Measurements from ENCODE around the gene FUBP1. TPM values are rescaled to one million over a fixed set of nuclear protein-coding genes. Genes with fewer than 3 reads are reported as not detected.

FUBP1 gene
- total RNA-seq, 1 experiment from 2014 or later: 271 TPM

DNA sequence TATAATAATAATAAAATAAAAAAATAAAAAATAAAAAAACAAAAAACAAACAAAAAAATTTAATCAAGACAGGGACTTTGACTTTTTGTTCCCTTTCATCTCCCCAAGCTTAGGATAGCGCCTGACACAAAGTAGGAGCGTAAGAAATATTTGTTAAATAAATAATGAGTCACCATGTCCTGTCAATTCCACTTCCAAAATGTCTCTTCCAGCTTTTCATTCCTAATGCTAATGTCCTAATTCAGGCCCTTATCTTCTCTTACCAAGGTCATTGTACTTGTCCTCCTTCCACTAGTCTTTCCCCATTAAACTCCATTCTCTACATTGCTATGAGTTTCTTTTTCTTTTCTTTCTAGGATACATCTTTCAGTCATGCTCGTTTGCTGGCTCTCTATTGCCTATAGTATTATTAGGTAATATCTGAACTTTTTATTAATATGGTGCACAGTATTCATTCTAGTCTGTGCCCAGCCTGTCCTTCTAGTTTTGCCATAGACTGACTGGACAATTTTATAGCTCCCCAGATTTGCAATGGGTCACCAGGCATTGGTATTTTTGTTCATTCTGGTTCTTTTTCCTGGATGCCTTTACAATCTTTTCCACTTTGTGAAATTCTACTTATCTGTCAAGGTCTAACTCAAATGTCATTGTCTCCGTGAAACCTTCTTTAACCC, 79.1 kb downstream of the FUBP1 start:
- no peak overlapping the region for H3K4ac ChIP-seq (ENCODE audit: low read depth, low read length)
- H3K27me3 Mint-ChIP-seq (ENCODE audit: low read depth): no peaks in the 10 kb centered on the region
- H3K9me3 Mint-ChIP-seq: peaks cover 2 to 3% of the 10 kb centered on the region in 2 experiments; a peak in 3 of 5 replicates
- H3K27ac ChIP-seq (ENCODE audit: insufficient read length, low read depth, low read length): no peak overlapping the region
- no peaks in the 10 kb centered on the region for H3K4me1 ChIP-seq (ENCODE audit: insufficient read depth, low read length)
- DNase-seq: no peak
- H3K36me3 Mint-ChIP-seq (ENCODE audit: insufficient read depth in 1 of 3, low read depth in 3 of 3): no peaks in the 10 kb centered on the region
- H3K56ac ChIP-seq (ENCODE audit: insufficient read length, low read depth, low read length): no peak overlapping the region
- no peak overlapping the region for H3K14ac ChIP-seq (ENCODE audit: insufficient read depth, low read length)
- H2BK120ac ChIP-seq (ENCODE audit: low read depth, low read length, poor library complexity, severe bottlenecking): no peak overlapping the region
- H2BK5ac ChIP-seq (ENCODE audit: insufficient read length, low read length): no peak overlapping the region
- H3K4me3 Mint-ChIP-seq: no peak overlapping the region
- H3K9me3 ChIP-seq (ENCODE audit: control insufficient read depth, low read depth, low read length): no peaks in the 10 kb centered on the region
- no peak overlapping the region for H2AK5ac ChIP-seq (ENCODE audit: insufficient read length, low read length)
- H3K4me1 Mint-ChIP-seq: no peaks in the 10 kb centered on the region
- H2BK15ac ChIP-seq (ENCODE audit: low read depth, low read length): no peak overlapping the region
- H3K23me2 ChIP-seq (ENCODE audit: insufficient read length, low read depth, low read length, poor library complexity, severe bottlenecking): no peaks in the 10 kb centered on the region
- no peak overlapping the region for H2BK20ac ChIP-seq (ENCODE audit: low read depth, low read length, poor library complexity, severe bottlenecking)
- no peaks in the 10 kb centered on the region for H3K79me1 ChIP-seq (ENCODE audit: insufficient read depth, low read depth, low read length, poor library complexity, severe bottlenecking)
- no peak overlapping the region for H4K91ac ChIP-seq (ENCODE audit: insufficient read length, low read depth, low read length)
- no peaks in the 10 kb centered on the region for H4K20me1 ChIP-seq (ENCODE audit: control insufficient read depth, insufficient read depth, insufficient read length)
- no peak overlapping the region for H3K9ac ChIP-seq (ENCODE audit: extremely low read depth, insufficient read length, low read length)
- H3K27ac Mint-ChIP-seq: no peak overlapping the region
- H3K23ac ChIP-seq (ENCODE audit: insufficient read length, low read depth, low read length): no peak overlapping the region
- no peak overlapping the region for H2BK12ac ChIP-seq (ENCODE audit: insufficient read length, low read depth, low read length)
- H3K18ac ChIP-seq (ENCODE audit: insufficient read length, low read depth, low read length): no peak overlapping the region
- H3K27me3 ChIP-seq (ENCODE audit: insufficient read depth, low read length): no peaks in the 10 kb centered on the region
- H2AFZ ChIP-seq (ENCODE audit: low read length): no peak overlapping the region
- no peak overlapping the region for H4K8ac ChIP-seq (replicated peaks; ENCODE audit: insufficient read length, low read depth, low read length)
- no CpG with 5 or more reads among the region's 4 CpGs for WGBS (ENCODE audit: extremely low coverage, insufficient read length, low lambda C conversion rate)
- H3K4me2 ChIP-seq (ENCODE audit: insufficient read depth, insufficient read length, low read length): no peak overlapping the region
- H3T11ph ChIP-seq (ENCODE audit: low read length): no peak overlapping the region
- H4K5ac ChIP-seq (ENCODE audit: insufficient read length, low read depth, low read length): no peak overlapping the region
- H3K79me2 ChIP-seq (ENCODE audit: insufficient read depth, low read length): no peaks in the 10 kb centered on the region
- TF ChIP-seq, protein P1, sequence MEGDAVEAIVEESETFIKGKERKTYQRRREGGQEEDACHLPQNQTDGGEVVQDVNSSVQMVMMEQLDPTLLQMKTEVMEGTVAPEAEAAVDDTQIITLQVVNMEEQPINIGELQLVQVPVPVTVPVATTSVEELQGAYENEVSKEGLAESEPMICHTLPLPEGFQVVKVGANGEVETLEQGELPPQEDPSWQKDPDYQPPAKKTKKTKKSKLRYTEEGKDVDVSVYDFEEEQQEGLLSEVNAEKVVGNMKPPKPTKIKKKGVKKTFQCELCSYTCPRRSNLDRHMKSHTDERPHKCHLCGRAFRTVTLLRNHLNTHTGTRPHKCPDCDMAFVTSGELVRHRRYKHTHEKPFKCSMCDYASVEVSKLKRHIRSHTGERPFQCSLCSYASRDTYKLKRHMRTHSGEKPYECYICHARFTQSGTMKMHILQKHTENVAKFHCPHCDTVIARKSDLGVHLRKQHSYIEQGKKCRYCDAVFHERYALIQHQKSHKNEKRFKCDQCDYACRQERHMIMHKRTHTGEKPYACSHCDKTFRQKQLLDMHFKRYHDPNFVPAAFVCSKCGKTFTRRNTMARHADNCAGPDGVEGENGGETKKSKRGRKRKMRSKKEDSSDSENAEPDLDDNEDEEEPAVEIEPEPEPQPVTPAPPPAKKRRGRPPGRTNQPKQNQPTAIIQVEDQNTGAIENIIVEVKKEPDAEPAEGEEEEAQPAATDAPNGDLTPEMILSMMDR (conservative IDR thresholded peaks at IDR 0.05): no peak

Other genes with a start within 250 kb of the FUBP1 start
- 51.5 and 52.0 TPM in 2 replicates for gene USP33, start 219.2 kb downstream of the FUBP1 start, total RNA-seq (2021)
- 6.3 and 6.7 TPM in 2 replicates for gene MIGA1, start 199.4 kb downstream of the FUBP1 start, total RNA-seq (2021)
- gene NEXN, start 90.4 kb downstream of the FUBP1 start, total RNA-seq (2021): 3.2 and 3.3 TPM in 2 replicates
- 8.1 and 8.6 TPM in 2 replicates for gene DNAJB4, start 25.9 kb upstream of the FUBP1 start, total RNA-seq (2021)
- 0.85 and 0.90 TPM in 2 replicates for gene GIPC2, start 66.9 kb upstream of the FUBP1 start, total RNA-seq (2021)

Data from H9 (cell line).